NCI-H128 (cell line): Measurements from ENCODE around the gene OSGIN1.
A peak's percentile ranks its signal among the peaks of the same experiment; 100 is the strongest.

Experiments used
- DNase-seq: peaks from one replicate; lab custom pipeline; 2025; ENCODE audit not compliant: unreplicated experiment; lab: John Stamatoyannopoulos, UW

OSGIN1 gene

DNA sequence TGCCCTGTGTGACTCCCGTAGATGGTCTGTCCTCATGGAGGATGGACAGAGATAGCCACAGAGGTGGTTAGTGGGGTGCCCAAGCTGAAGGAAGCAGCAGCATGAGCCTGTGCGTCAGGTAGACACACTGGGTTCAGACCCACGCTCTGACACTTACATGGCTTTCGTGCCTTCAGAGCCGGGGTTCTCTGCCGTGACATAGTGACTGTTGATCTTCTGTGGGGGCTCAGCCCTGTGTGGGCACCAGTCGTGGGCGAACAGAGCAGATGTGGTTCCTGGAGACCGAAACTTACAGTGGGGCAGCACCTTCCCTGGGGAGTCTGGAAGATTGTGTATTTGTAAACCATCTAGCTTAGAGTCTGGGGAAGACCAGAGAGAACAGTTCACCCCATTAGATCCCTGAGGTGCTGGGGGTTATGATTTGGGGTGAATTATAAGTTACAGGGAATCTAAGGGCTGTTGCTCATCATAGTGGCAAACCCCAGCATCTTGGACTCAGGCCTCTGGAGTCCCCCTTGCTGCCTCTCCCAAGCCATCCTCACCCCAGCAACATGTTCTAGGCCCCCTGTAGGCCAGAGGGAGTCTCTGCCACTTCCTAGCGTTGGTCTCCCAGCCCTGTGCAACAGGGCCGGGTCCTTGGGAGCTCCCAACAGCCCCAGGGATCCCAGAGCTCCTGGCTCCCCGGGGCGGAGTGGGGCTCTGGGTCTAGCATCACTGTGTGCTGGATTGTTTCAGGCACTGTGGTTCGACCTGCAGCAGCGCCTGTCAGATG is 43.6 kb downstream of the OSGIN1 start:
- DNase-seq: no peak

DNA sequence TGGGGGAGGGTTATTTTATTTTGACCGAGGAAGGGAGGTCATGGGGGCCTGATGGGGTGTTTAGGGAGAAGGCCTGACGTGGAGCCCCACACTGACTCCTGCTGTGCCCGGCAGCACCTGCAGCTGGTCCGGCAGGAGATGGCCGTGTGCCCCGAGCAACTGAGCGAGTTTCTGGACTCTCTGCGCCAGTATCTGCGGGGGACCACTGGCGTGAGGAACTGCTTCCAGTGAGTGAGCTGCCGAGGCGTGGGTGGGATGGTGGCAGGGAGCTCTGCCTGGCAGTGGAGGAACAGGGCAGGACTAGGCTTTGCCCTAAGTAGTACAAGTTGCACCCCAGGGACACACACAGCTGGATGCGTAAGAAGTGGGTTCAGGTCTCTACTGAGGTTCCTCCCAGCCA is 45.1 kb downstream of the OSGIN1 start:
- no peak for DNase-seq

DNA sequence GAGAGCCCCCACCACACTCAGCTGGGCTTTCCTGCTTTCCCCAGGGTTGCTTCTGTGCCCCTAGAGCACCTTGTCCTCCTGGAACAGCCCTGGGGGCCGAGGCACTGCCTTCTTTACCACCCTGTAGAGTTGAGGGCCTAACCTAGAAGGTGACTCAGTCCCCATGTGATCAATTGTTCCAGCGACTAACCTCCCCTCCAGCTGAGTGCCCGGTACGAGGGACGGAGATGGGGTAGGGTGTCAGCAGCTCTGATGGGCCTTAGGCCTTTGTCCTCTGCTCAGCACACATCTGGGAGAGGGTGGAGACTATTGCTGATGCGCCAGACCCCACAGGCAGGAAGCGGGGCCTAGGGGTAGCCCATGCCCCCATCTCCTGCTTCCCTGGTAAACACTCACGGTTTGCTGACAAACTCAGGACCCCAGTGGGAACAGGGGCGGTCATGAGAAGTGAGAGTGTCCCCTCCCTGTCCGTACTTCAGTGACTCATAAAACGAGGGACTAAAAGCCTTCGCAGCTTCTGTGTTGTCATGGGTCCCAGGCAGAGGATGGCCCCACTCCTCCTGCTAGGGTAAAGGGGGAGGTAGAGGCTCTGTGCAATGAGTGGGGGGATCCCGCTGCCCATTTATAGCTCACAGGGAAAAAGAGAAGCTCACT is 48.1 kb downstream of the OSGIN1 start:
- no peak for DNase-seq

DNA sequence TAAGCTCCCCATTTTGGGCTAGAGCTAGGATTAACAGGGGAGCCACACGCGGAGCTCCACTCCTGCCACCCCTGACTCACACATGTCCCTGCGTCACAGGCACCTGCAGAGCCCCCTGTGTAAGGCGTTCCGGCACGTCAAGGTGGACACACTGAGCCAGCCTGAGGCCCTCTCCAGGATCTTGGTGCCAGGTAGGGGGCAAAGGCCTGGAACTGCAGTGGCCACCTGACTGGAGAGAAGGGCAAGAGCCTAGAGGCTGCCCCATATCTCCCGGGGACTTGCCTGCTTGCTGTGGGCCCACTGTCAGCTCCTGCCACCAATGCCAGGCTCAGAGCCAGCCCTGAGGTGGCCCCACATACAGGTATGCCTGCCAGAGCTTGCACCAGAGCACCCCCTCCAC is 48.7 kb downstream of the OSGIN1 start:
- no peak for DNase-seq

DNA sequence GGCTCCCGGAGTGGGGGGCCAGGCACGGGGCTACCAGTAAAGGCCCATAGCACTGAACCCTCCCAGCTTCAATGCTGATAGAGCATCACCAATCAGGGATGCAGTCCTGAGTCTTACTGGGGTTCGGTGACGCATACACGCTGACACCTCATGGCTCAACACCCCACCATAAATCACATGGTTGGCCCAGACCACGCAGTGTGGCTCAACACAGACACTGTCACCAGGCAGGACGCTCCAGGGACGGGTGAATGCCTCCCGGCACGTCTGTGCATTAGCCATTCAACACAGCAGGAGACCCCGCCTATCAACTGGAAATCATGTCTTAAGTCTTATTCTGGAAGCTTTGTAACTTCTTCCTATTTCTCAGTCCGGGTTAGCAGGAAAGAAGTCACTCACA is 50.0 kb downstream of the OSGIN1 start:
- no peak for DNase-seq

DNA sequence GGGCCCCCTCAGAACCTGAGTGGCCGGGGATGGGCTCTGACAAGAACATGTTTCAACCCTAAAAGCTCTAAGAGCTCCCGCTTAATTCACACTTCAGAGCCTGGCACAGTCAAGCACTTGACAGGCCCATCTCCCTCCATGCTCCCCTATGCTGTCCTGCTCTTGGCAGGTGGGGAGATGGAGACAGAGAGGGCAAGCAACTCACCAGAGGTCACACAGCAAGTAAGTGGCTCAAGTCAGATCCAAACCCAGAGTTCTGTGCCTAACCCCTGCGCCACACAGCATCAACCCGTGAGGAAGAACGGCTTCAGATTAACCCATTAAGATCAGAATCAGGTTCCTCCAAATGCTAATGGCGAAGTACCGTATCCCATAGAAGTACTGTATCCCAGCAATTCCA is 51.4 kb downstream of the OSGIN1 start:
- DNase-seq: no peak

DNA sequence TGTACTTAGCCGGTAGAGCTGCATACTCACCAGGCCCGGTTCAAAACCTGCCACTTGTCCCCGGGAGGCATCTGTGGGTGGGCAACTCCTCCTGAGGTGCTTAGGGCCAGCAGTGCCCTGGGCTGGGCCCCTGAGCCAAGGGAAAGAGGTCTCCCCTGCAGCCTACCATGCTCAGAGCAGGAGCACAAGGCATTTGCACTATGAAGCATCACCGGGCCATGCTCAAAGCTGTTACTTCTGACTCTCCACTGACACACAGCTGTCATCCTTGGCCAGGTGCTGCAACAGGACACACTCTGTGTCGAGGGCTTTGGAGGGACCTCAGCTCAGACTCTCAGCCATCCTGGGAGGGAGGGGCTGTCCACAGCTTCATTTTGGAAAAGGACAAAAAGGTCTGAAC is 52.4 kb downstream of the OSGIN1 start:
- no peak for DNase-seq

DNA sequence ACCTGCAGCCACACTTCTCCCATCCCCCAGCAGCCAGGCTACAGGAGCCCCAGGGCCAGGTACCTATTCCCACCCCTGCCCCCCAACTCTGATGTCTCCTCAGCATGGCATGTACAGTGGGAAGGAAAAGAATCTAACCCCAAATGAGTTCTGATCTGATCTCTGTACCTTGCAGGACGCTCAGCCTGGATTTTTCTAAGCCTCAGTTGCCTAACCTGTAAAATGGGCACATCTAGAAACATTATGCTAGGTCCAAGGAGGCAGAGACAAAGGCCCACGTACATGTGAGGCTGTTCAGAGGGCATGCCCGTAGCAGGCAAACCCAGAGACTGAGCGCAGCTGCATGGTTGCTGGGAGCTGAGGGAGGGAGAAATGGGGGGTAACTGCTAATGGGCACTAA is 54.5 kb downstream of the OSGIN1 start:
- no peak for DNase-seq

DNA sequence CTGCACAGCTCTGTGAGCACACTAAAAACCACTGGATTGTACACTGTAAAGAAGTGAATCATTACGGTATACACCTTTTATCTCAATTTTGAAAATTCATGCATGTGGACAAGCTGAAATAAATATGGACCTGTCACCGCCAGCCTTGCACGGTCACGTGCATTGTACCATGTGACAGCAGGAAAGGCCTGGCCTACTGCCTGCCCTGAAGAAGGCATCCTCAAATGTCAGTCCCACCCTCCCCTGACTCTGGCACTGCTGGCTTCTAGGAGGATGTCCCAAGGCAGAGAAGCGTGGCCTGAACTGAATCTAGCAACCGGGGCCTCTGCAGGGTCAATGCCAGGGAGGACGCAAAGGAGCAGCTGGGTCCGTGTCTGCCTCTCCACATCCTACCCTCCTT is 54.9 kb downstream of the OSGIN1 start:
- no peak for DNase-seq

DNA sequence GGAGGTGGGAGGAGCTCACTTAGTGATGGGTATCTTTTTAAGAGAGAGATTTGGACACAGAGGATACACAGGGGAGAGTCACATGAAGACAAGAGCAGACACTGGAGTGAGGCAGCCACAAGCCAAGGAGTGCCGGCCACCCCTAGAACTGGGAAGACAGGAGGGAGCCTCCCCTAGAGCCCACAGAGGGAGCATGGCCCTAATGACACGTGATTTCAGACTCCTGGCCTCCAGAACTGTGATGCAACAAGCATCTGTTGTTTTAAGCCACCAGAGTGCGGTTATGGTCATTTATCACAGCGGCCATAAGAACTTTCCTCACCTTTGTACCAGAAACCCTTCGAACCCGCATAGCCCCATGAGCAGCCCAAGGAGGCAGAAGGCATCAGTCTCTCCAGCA is 56.2 kb downstream of the OSGIN1 start:
- no peak for DNase-seq

DNA sequence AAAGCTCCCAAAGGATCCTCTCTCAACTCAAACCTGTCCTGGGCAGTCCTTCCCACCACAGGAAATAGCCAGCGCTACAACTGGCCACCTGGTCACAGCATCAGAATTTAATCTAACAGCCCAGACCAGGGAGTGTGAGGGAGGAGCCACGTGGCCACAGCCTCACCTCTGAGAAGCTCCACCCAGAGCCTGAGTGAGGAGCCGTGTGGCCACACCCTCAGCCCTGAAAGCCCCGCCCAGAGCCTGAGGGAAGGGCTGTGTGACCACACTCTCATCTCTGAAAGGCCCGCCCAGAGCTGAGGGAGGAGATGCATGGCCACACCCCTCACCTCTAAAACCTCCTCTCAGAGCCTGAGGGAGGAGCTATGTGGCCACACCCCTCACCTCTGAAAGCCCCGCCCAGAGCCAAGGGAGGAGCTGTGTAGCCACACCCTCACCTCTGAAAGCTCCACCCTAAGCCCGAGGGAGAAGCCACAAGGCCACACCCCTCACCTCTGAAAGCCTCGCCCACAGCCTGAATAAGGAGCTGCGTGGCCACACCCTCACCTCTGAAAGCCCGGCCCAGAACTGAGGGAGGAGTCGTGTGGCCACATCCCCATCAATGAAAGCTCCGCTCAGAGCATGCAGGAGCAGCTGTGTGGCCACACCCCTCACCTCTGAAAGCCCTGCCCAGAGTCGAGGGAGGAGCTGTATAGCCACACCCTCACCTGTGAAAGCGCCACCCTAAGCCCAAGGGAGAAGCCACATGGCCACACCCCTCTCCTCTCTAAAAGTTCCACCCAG is 60.9 kb downstream of the OSGIN1 start:
- peak; percentile 51 for DNase-seq

DNA sequence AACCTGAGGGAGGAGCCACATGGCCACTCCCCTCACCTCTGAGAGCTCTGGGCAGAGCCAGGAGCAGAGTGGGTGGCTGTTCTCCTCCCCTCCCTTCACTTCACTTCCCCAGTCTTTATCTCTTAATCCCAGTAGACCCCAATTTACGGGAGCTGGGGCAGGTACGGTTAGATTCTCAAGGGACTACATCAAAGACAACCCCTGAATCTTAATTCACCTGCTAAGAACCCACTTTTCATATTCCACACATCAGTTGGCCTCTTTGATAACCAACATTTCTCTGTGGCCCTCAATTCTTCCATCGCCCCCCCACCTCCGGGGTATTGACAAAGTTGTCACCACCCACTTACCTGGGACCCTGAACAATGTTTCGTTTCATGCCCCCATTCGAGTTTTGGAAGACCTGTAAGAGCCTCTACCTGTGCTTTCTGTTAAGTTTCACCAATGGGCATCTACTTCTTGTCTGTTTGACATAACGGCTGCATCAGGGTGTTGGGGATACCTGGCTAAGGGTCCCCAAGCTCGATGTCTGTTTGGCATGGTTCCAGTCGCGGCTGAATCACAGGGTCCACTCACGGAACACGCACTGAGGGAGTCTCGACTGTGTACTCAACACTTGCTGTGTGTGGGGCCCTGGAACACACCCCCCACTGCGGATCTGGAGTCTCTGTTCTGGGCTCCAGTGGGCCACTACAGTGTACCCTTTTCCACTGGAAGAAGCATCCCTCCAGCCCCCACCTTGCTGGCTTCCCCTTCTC is 61.7 kb downstream of the OSGIN1 start:
- DNase-seq: no peak

DNA sequence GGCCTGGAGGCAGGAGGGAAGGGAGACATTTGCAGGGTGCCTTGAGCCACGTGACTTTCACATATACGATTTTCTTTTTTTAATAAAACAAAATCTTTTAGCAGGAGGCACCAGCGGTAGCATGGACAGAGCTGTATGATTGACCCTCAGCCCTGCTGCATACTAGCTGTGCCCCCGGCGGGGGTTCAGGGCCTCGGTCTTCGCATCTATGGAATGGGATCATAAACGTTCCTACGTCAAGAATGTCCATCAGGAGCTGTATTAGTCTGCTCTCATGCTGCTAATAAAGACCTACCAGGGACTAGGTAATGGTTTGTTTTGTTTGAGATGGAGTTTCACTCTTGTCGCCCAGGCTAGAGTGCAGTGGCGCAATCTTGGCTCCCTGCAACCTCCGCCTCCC is 62.4 kb downstream of the OSGIN1 start:
- DNase-seq: no peak
